H9 (cell line): Measurements from ENCODE around the gene POR. TPM values are rescaled to one million over a fixed set of nuclear protein-coding genes. Genes with fewer than 3 reads are reported as not detected.

Source experiments
- DNase-seq: peaks from one replicate; pipeline ENCODE4 v3.0.0-alpha.2; 2017
- H2AFZ ChIP-seq: one replicate; pipeline ENCODE4 v1.6.1; 2013; ENCODE audit warnings: mild to moderate bottlenecking, low read length, control low read depth, moderate library complexity
- H2AK5ac ChIP-seq: 2 replicates; pipeline ENCODE4 v1.6.1; 2013; ENCODE audit warnings: low read length, control low read depth, mixed read lengths; ENCODE audit not compliant: insufficient read length
- H2BK120ac ChIP-seq: one replicate; pipeline ENCODE4 v1.6.1; 2013; ENCODE audit warnings: low read depth, mild to moderate bottlenecking, low read length, control low read depth, inconsistent platforms; ENCODE audit not compliant: poor library complexity, severe bottlenecking
- H2BK12ac ChIP-seq: 2 replicates; pipeline ENCODE4 v1.6.1; 2013; ENCODE audit warnings: low read length, control low read depth, mixed read lengths, low read depth; ENCODE audit not compliant: insufficient read length
- H2BK15ac ChIP-seq: 2 replicates; pipeline ENCODE4 v1.6.1; 2013; ENCODE audit warnings: low read depth, low read length, control low read depth
- H2BK20ac ChIP-seq: one replicate; pipeline ENCODE4 v1.6.1; 2013; ENCODE audit warnings: low read depth, mild to moderate bottlenecking, low read length, control low read depth, inconsistent platforms; ENCODE audit not compliant: poor library complexity, severe bottlenecking
- H2BK5ac ChIP-seq: 2 replicates; pipeline ENCODE4 v1.6.1; 2013; ENCODE audit warnings: low read length, control low read depth, mixed read lengths; ENCODE audit not compliant: insufficient read length
- H3K14ac ChIP-seq: 2 replicates; pipeline ENCODE4 v1.6.1; 2013; ENCODE audit warnings: low read length, control low read depth; ENCODE audit not compliant: insufficient read depth
- H3K18ac ChIP-seq: 2 replicates; pipeline ENCODE4 v1.6.1; 2013; ENCODE audit warnings: low read depth, mild to moderate bottlenecking, mixed read lengths, low read length, control low read depth; ENCODE audit not compliant: insufficient read length
- H3K23ac ChIP-seq: 2 replicates; pipeline ENCODE4 v1.6.1; 2013; ENCODE audit warnings: low read length, control low read depth, mixed read lengths, low read depth; ENCODE audit not compliant: insufficient read length
- H3K23me2 ChIP-seq: 2 replicates; pipeline ENCODE4 v1.6.1; 2013; ENCODE audit warnings: low read depth, mild to moderate bottlenecking, mixed read lengths, low read length, control low read depth; ENCODE audit not compliant: insufficient read length, poor library complexity, severe bottlenecking
- H3K27ac ChIP-seq: 2 replicates; pipeline ENCODE4 v1.5.1; 2013; ENCODE audit warnings: low read length, control low read depth, mixed read lengths, low read depth; ENCODE audit not compliant: insufficient read length
- H3K27me3 ChIP-seq: 2 replicates; pipeline ENCODE4 v1.6.1; 2013; ENCODE audit warnings: low read length, control low read depth, inconsistent platforms; ENCODE audit not compliant: insufficient read depth
- H3K4ac ChIP-seq: 2 replicates; pipeline ENCODE4 v1.6.1; 2013; ENCODE audit warnings: low read depth, mild to moderate bottlenecking, control low read depth, inconsistent platforms, low read length, moderate library complexity
- H3K4me1 ChIP-seq: 2 replicates; pipeline ENCODE4 v1.6.1; 2013; ENCODE audit warnings: low read length, control low read depth, inconsistent platforms; ENCODE audit not compliant: insufficient read depth
- H3K4me2 ChIP-seq: 2 replicates; pipeline ENCODE4 v1.6.1; 2013; ENCODE audit warnings: low read length, control low read depth, mixed read lengths; ENCODE audit not compliant: insufficient read length, insufficient read depth
- H3K56ac ChIP-seq: 2 replicates; pipeline ENCODE4 v1.6.1; 2013; ENCODE audit warnings: low read depth, mild to moderate bottlenecking, mixed read lengths, low read length, control low read depth; ENCODE audit not compliant: insufficient read length
- H3K79me1 ChIP-seq: 2 replicates; pipeline ENCODE4 v1.6.1; 2013; ENCODE audit warnings: low read depth, mild to moderate bottlenecking, moderate library complexity, low read length, control low read depth, inconsistent platforms; ENCODE audit not compliant: insufficient read depth, poor library complexity, severe bottlenecking
- H3K79me2 ChIP-seq: 2 replicates; pipeline ENCODE4 v1.6.1; 2013; ENCODE audit warnings: low read length, control low read depth, inconsistent platforms; ENCODE audit not compliant: insufficient read depth
- H3K9ac ChIP-seq: 2 replicates; pipeline ENCODE4 v1.6.1; 2013; ENCODE audit warnings: low read length, control low read depth, mixed read lengths; ENCODE audit not compliant: insufficient read length; ENCODE audit errors: extremely low read depth
- H3K9me3 ChIP-seq: one replicate; pipeline ENCODE4 v1.6.1; 2013; ENCODE audit warnings: low read depth, low read length, inconsistent platforms; ENCODE audit not compliant: control insufficient read depth
- H3T11ph ChIP-seq: one replicate; pipeline ENCODE4 v1.6.1; 2013; ENCODE audit warnings: mild to moderate bottlenecking, low read length, control low read depth, inconsistent platforms
- H4K20me1 ChIP-seq: one replicate; pipeline ENCODE4 v1.6.1; 2013; ENCODE audit not compliant: control insufficient read depth, insufficient read length, insufficient read depth
- H4K5ac ChIP-seq: 2 replicates; pipeline ENCODE4 v1.6.1; 2013; ENCODE audit warnings: low read depth, mild to moderate bottlenecking, mixed read lengths, low read length, control low read depth; ENCODE audit not compliant: insufficient read length
- H4K8ac ChIP-seq: replicated peaks from 2 replicates; pipeline ENCODE4 v1.6.1; 2013; ENCODE audit warnings: low read length, control low read depth, mixed read lengths, low read depth; ENCODE audit not compliant: insufficient read length
- H4K91ac ChIP-seq: 2 replicates; pipeline ENCODE4 v1.6.1; 2013; ENCODE audit warnings: low read depth, mild to moderate bottlenecking, moderate library complexity, mixed read lengths, low read length, control low read depth; ENCODE audit not compliant: insufficient read length
- H3K27ac Mint-ChIP-seq, 3 experiments: 2 replicates in 2 of 3; 3 replicates in 1 of 3; pipeline ENCODE4 v1.8.0; 2020 to 2021; ENCODE audit warnings: mixed read lengths in 3 of 3, mild to moderate bottlenecking in 1 of 3, moderate library complexity in 1 of 3
- H3K27me3 Mint-ChIP-seq: 2 replicates; pipeline ENCODE4 v1.8.0; 2021; ENCODE audit warnings: low read depth, mild to moderate bottlenecking, moderate library complexity, mixed read lengths
- H3K36me3 Mint-ChIP-seq, 3 experiments: 2 replicates in 2 of 3; 3 replicates in 1 of 3; pipeline ENCODE4 v1.8.0; 2020 to 2021; ENCODE audit warnings: low read depth in 3 of 3, mixed read lengths in 3 of 3; ENCODE audit not compliant: insufficient read depth in 1 of 3
- H3K4me1 Mint-ChIP-seq, 2 experiments: 2 replicates each; pipeline ENCODE4 v1.8.0; 2020; ENCODE audit warnings: mixed read lengths in 2 of 2
- H3K4me3 Mint-ChIP-seq, 2 experiments: 2 replicates in 1 of 2; 3 replicates in 1 of 2; pipeline ENCODE4 v1.8.0; 2020 to 2021; ENCODE audit warnings: mild to moderate bottlenecking in 2 of 2, mixed read lengths in 2 of 2, moderate library complexity in 1 of 2
- H3K9me3 Mint-ChIP-seq, 2 experiments: 2 replicates in 1 of 2; 3 replicates in 1 of 2; pipeline ENCODE4 v1.8.0; 2020; ENCODE audit warnings: mild to moderate bottlenecking in 2 of 2, mixed read lengths in 2 of 2, moderate library complexity in 1 of 2
- WGBS: extraction: QIAGEN DNeasy Blood & Tissue Kit; methylation state at CpG from one replicate; pipeline ENCODE4 v1.1.7; 2013; ENCODE audit warnings: missing lambda C conversion rate, low lambda C conversion rate, mixed read lengths; ENCODE audit not compliant: insufficient read length; ENCODE audit errors: extremely low coverage; 5-methylcytosine and 5-hydroxymethylcytosine counted together
- total RNA-seq: library from RNA; stranded (reverse); gene quantifications from 2 replicates; pipeline ENCODE4 v1.2.1, GENCODE V29; 2021
- TF ChIP-seq, protein P1 (sequence below): fragments of 200-600 bp; sonication (generic); conservative IDR thresholded peaks from 3 replicates; pipeline ENCODE4 v1.8.0; 2021; ENCODE audit warnings: antibody characterized with exemption, mild to moderate bottlenecking

Gene POR
- total RNA-seq, 1 experiment from 2014 or later, result 128 TPM

DNA sequence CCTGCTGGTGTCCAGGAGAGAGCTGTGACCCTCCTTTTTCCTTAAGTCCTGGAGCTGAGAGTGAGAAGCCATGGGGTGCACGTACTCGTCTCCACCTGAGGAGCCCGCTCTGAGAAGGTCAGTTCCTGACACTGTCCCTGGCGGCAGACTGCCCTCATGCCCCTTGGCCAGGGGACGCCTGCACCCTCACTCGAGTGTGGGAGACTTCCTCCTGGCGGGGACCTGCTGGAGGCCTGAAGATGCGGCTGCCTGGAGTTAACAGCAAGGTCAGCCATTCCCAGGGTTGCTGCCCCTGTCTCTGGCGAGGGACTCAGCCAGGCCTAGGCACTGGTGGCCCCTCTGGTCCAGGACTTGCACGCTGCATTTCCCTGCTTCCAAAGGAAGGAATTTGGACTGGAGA lies 53.1 kb downstream of the POR start:
- TF ChIP-seq, protein P1, sequence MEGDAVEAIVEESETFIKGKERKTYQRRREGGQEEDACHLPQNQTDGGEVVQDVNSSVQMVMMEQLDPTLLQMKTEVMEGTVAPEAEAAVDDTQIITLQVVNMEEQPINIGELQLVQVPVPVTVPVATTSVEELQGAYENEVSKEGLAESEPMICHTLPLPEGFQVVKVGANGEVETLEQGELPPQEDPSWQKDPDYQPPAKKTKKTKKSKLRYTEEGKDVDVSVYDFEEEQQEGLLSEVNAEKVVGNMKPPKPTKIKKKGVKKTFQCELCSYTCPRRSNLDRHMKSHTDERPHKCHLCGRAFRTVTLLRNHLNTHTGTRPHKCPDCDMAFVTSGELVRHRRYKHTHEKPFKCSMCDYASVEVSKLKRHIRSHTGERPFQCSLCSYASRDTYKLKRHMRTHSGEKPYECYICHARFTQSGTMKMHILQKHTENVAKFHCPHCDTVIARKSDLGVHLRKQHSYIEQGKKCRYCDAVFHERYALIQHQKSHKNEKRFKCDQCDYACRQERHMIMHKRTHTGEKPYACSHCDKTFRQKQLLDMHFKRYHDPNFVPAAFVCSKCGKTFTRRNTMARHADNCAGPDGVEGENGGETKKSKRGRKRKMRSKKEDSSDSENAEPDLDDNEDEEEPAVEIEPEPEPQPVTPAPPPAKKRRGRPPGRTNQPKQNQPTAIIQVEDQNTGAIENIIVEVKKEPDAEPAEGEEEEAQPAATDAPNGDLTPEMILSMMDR, result no peak
- peaks cover 4 to 11% of the 10 kb centered on the region in 2 experiments; a peak in 3 of 4 replicates for H3K4me1 Mint-ChIP-seq

More for the DNA sequence above, 53.1 kb downstream of the POR start:
- H3K9ac ChIP-seq, result no peak overlapping the region
- H2BK12ac ChIP-seq, result no peak overlapping the region
- H3K4ac ChIP-seq, result no peak overlapping the region
- no peaks in the 10 kb centered on the region for H4K20me1 ChIP-seq
- H3K14ac ChIP-seq, result no peak overlapping the region
- WGBS, result no CpG with 5 or more reads among the region's 10 CpGs
- no peak overlapping the region for H4K91ac ChIP-seq
- no peaks in the 10 kb centered on the region for H3K79me1 ChIP-seq
- no peaks in the 10 kb centered on the region for H3K79me2 ChIP-seq
- H3K56ac ChIP-seq, result no peak overlapping the region
- no peak overlapping the region for H2BK5ac ChIP-seq
- no peak overlapping the region for H2AFZ ChIP-seq
- Mint-ChIP-seq H3K36me3 (peaks cover 13 to 37% (median 30%) of the 10 kb centered on the region in 3 experiments; a peak in 6 of 7 replicates), H3K9me3 (no peaks in the 10 kb centered on the region), H3K27ac (peak overlapping the region in 1 of 3 experiments; percentile 73; a peak in 1 of 7 replicates), H3K27me3 (no peaks in the 10 kb centered on the region; the same call in 1 of the 2 replicates), H3K4me3 (no peak overlapping the region)
- H3K4me1 ChIP-seq, result no peaks in the 10 kb centered on the region
- H3K27ac ChIP-seq, result no peak overlapping the region
- no peak overlapping the region for H3K18ac ChIP-seq
- no peak overlapping the region for H3K4me2 ChIP-seq
- no peak overlapping the region for H2BK20ac ChIP-seq
- no peak overlapping the region for H4K8ac ChIP-seq
- no peak overlapping the region for H2AK5ac ChIP-seq
- no peak overlapping the region for H4K5ac ChIP-seq
- H3T11ph ChIP-seq, result no peak overlapping the region
- no peaks in the 10 kb centered on the region for H3K23me2 ChIP-seq
- no peak overlapping the region for H2BK15ac ChIP-seq
- no peaks in the 10 kb centered on the region for H3K9me3 ChIP-seq
- H3K23ac ChIP-seq, result no peak overlapping the region
- no peaks in the 10 kb centered on the region for H3K27me3 ChIP-seq
- no peak for DNase-seq
- H2BK120ac ChIP-seq, result no peak overlapping the region
